ENCODE data around the gene PLCB1. TPM values are rescaled to one million over a fixed set of nuclear protein-coding genes. Genes with fewer than 3 reads are reported as not detected.

PLCB1 gene
- total RNA-seq, 1 experiment from 2014 or later = 11.3 TPM

DNA sequence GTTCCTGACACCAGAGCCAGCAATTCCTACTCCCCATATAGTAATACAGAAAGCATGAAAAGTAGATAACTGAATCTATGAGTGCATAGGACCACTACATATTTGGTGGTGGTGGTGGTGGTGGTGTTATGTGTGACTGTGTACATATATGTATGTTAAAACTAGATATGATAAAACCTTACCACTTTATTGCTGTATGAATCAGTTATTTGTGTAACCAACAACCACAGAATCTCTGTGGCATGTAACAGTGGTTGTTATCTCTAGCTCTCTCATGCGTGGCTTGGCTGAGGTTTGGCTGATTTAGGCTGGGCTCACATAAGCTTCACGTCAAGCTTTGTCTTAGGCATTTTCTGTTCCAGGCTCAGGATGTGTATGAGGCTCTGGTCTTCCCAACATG is 55.7 kb downstream of the PLCB1 start:
- Mint-ChIP-seq H3K36me3 (peaks cover 3% of the 10 kb centered on the region), H3K4me3 (no peak overlapping the region), H3K27me3 (ENCODE audit: low read depth) (no peaks in the 10 kb centered on the region), H3K27ac (no peak overlapping the region), H3K4me1 (no peaks in the 10 kb centered on the region), H3K9me3 (peaks cover 5% of the 10 kb centered on the region)
- ChIA-PET POLR2A (no interaction called here), CTCF (no interaction called here)
- ATAC-seq (no peak), DNase-seq (ENCODE audit: low spot score) (no peak)
- TF ChIP-seq SOX15 (CRISPR knock-in tag; IDR thresholded peaks at IDR 0.05) (no peak), HMGXB4 (CRISPR knock-in tag; IDR thresholded peaks at IDR 0.05) (no peak), ARID4B (CRISPR knock-in tag; IDR thresholded peaks at IDR 0.05; ENCODE audit: borderline replicate concordance) (no peak), ESRRA (CRISPR knock-in tag; IDR thresholded peaks at IDR 0.05; ENCODE audit: borderline replicate concordance) (no peak), ZNF416 (CRISPR knock-in tag; IDR thresholded peaks at IDR 0.05) (no peak), RORB (CRISPR knock-in tag; IDR thresholded peaks at IDR 0.05) (no peak), NFATC4 (CRISPR knock-in tag; IDR thresholded peaks at IDR 0.05) (no peak), SMAD3 (CRISPR knock-in tag; IDR thresholded peaks at IDR 0.05; ENCODE audit: borderline replicate concordance) (no peak), CBFB (CRISPR knock-in tag; IDR thresholded peaks at IDR 0.05; ENCODE audit: low read depth) (no peak), ZBTB21 (CRISPR knock-in tag; IDR thresholded peaks at IDR 0.05; ENCODE audit: borderline replicate concordance) (no peak), ZNF138 (CRISPR knock-in tag; conservative IDR thresholded peaks at IDR 0.05) (no peak), ZNF263 (CRISPR knock-in tag; IDR thresholded peaks at IDR 0.05; ENCODE audit: low read depth) (no peak), ZNF671 (CRISPR knock-in tag; IDR thresholded peaks at IDR 0.05) (no peak), CREB1 (CRISPR knock-in tag; IDR thresholded peaks at IDR 0.05) (no peak)
- TF ChIP-seq, protein P1, sequence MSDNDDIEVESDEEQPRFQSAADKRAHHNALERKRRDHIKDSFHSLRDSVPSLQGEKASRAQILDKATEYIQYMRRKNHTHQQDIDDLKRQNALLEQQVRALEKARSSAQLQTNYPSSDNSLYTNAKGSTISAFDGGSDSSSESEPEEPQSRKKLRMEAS (CRISPR knock-in tag; IDR thresholded peaks at IDR 0.05) = no peak
- TF ChIP-seq, protein P2, sequence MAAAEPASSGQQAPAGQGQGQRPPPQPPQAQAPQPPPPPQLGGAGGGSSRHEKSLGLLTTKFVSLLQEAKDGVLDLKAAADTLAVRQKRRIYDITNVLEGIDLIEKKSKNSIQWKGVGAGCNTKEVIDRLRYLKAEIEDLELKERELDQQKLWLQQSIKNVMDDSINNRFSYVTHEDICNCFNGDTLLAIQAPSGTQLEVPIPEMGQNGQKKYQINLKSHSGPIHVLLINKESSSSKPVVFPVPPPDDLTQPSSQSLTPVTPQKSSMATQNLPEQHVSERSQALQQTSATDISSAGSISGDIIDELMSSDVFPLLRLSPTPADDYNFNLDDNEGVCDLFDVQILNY (CRISPR knock-in tag; IDR thresholded peaks at IDR 0.05) = no peak
- TF ChIP-seq, protein P3, sequence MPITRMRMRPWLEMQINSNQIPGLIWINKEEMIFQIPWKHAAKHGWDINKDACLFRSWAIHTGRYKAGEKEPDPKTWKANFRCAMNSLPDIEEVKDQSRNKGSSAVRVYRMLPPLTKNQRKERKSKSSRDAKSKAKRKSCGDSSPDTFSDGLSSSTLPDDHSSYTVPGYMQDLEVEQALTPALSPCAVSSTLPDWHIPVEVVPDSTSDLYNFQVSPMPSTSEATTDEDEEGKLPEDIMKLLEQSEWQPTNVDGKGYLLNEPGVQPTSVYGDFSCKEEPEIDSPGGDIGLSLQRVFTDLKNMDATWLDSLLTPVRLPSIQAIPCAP (CRISPR knock-in tag; IDR thresholded peaks at IDR 0.05) = no peak
- TF ChIP-seq, protein P4, sequence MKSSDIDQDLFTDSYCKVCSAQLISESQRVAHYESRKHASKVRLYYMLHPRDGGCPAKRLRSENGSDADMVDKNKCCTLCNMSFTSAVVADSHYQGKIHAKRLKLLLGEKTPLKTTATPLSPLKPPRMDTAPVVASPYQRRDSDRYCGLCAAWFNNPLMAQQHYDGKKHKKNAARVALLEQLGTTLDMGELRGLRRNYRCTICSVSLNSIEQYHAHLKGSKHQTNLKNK (CRISPR knock-in tag; IDR thresholded peaks at IDR 0.05) = no peak
- TF ChIP-seq, protein P5, sequence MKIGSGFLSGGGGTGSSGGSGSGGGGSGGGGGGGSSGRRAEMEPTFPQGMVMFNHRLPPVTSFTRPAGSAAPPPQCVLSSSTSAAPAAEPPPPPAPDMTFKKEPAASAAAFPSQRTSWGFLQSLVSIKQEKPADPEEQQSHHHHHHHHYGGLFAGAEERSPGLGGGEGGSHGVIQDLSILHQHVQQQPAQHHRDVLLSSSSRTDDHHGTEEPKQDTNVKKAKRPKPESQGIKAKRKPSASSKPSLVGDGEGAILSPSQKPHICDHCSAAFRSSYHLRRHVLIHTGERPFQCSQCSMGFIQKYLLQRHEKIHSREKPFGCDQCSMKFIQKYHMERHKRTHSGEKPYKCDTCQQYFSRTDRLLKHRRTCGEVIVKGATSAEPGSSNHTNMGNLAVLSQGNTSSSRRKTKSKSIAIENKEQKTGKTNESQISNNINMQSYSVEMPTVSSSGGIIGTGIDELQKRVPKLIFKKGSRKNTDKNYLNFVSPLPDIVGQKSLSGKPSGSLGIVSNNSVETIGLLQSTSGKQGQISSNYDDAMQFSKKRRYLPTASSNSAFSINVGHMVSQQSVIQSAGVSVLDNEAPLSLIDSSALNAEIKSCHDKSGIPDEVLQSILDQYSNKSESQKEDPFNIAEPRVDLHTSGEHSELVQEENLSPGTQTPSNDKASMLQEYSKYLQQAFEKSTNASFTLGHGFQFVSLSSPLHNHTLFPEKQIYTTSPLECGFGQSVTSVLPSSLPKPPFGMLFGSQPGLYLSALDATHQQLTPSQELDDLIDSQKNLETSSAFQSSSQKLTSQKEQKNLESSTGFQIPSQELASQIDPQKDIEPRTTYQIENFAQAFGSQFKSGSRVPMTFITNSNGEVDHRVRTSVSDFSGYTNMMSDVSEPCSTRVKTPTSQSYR (CRISPR knock-in tag; IDR thresholded peaks at IDR 0.05) = no peak

Measured in WTC11 (cell line).